Thoracic aorta (tissue), 2 donors: Measurements from ENCODE around the gene KRT73. TPM values are rescaled to one million over a fixed set of nuclear protein-coding genes. Genes with fewer than 3 reads are reported as not detected.

Source experiments
- ATAC-seq: fragments of 150-250 bp; one replicate; pipeline ENCODE4 v1.8.0; 2017; ENCODE audit warnings: low read depth; ENCODE audit not compliant: insufficient number of reproducible peaks, low FRiP score
- DNase-seq: peaks from one replicate; pipeline ENCODE4 v3.0.0-alpha.2; 2020; ENCODE audit warnings: low spot score
- H3K27ac ChIP-seq, 2 donors: fragments of 200-600 bp; sonication (generic); 1 replicate in 1 of 2; 2 replicates in 1 of 2; pipeline ENCODE4 v1.5.1; 2016; ENCODE audit warnings: mild to moderate bottlenecking in 2 of 2, moderate library complexity in 2 of 2
- H3K27me3 ChIP-seq: fragments of 200-600 bp; sonication (generic); replicated peaks from 2 replicates; pipeline ENCODE4 v1.6.0; 2016; ENCODE audit warnings: mild to moderate bottlenecking; ENCODE audit not compliant: insufficient read depth
- H3K36me3 ChIP-seq: fragments of 200-600 bp; sonication (generic); one replicate; pipeline ENCODE4 v1.5.1; 2016
- H3K4me1 ChIP-seq, 2 donors: fragments of 200-600 bp; sonication (generic); 1 replicate in 1 of 2; 2 replicates in 1 of 2; pipeline versions ENCODE4 v1.5.1 to v1.6.0; 2016; ENCODE audit warnings: low read depth in 2 of 2, mild to moderate bottlenecking in 1 of 2; ENCODE audit not compliant: control insufficient read depth in 1 of 2
- H3K4me3 ChIP-seq: fragments of 200-600 bp; sonication (generic); 2 replicates; pipeline ENCODE4 v1.5.1; 2016; ENCODE audit warnings: mild to moderate bottlenecking
- H3K9me3 ChIP-seq: fragments of 200-600 bp; sonication (generic); 2 replicates; pipeline ENCODE4 v1.5.1; 2016
- total RNA-seq, 2 donors: library from RNA; depleted of rRNA; stranded (reverse); fragments of >200 nt; gene quantifications; one replicate each; pipeline versions ENCODE4 v1.1.0 to v1.2.3, GENCODE V29; 2016
- TF ChIP-seq, protein P1 (sequence below): fragments of 200-600 bp; sonication (generic); IDR thresholded peaks from one replicate; pipeline ENCODE4 v1.5.1; 2019; ENCODE audit warnings: antibody characterized with exemption

Gene KRT73
- total RNA-seq, 2 donors from 2014 or later = not detected

DNA sequence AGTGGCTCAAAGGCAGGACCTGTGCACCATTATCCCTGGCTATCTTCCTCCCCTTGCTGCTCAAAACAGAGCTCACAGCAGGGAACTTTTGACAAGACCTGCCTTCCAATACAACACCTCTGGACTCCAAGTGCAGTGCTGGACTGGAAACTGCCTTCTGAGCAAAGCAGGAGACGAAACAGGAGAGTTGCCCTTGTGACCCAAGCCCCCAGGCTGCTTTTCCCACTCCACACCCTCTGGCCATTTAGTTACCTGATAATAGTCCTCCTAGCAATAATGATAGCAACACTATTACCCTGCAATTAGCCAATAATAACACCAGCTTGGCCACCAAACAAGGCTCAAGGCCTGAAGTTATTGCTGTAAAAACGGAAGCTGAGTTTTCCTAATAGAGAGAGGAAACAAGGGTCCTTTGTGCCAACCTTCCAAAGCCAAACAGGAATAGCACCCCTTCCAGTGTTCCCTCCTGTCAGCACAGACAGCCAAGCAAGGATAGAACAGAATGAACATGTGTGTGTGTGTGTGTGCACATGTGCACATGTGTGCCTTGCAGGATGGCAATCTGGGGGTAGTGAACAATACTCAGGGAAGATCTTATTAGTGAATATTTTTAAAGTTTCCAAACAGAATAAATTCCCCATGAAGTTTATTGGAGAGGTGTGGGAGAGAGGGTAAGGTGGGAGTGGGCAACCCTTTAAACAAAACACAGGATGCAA, 9.2 kb upstream of the KRT73 start:
- TF ChIP-seq, protein P1, sequence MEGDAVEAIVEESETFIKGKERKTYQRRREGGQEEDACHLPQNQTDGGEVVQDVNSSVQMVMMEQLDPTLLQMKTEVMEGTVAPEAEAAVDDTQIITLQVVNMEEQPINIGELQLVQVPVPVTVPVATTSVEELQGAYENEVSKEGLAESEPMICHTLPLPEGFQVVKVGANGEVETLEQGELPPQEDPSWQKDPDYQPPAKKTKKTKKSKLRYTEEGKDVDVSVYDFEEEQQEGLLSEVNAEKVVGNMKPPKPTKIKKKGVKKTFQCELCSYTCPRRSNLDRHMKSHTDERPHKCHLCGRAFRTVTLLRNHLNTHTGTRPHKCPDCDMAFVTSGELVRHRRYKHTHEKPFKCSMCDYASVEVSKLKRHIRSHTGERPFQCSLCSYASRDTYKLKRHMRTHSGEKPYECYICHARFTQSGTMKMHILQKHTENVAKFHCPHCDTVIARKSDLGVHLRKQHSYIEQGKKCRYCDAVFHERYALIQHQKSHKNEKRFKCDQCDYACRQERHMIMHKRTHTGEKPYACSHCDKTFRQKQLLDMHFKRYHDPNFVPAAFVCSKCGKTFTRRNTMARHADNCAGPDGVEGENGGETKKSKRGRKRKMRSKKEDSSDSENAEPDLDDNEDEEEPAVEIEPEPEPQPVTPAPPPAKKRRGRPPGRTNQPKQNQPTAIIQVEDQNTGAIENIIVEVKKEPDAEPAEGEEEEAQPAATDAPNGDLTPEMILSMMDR = no peak
- H3K36me3 ChIP-seq = no peaks in the 10 kb centered on the region
- DNase-seq (no peak), ATAC-seq (no peak)
- no peaks in the 10 kb centered on the region for H3K4me1 ChIP-seq
- no peak overlapping the region for H3K27ac ChIP-seq
- no peak overlapping the region for H3K4me3 ChIP-seq
- H3K9me3 ChIP-seq = no peaks in the 10 kb centered on the region
- H3K27me3 ChIP-seq = no peaks in the 10 kb centered on the region

DNA sequence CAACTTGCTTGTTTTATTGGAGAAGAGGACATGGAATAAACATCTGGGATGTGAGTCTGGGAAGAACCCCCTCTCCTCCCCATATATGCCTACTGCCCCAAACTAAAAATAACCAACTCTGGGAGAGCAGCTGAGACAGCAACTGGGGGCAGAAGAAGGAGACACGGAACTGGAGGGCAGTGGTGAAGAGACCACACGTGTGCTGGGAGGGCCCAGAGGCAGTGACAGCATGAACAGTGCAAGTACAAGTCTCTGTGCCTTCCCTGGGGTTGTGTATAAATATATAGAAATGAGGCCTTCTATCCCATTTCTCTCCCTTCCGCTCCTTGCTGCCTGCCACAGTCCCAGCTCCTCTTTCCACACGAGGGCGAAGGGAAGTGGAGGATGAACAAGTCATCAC, 4.0 kb upstream of the KRT73 start:
- ATAC-seq = no peak
- DNase-seq = no peak
- TF ChIP-seq, protein P1 = no peak
- no peaks in the 10 kb centered on the region for H3K4me1 ChIP-seq
- no peak overlapping the region for H3K27ac ChIP-seq
- no peaks in the 10 kb centered on the region for H3K9me3 ChIP-seq
- H3K27me3 ChIP-seq = no peaks in the 10 kb centered on the region
- no peaks in the 10 kb centered on the region for H3K36me3 ChIP-seq
- no peak overlapping the region for H3K4me3 ChIP-seq

DNA sequence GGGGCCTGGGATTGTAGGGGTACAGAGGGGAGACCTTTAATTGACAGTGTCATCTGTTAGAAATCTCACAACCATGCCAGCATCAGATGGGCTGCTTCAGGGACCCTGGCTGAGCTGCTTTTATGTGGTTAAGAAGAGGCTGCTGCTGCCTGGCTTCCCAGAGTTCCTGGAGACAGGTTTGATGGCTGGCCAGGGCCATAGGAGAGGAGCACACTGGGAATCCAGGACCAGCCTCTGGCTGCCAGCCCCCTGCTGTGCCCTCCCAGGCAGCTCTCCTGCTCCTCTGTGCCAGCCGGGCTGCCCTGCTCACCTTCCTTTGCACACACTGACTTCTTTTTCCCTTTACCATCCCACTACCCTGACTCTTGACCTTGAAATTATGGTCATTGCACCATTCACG, 507 bp upstream of the KRT73 start:
- no peaks in the 10 kb centered on the region for H3K9me3 ChIP-seq
- ATAC-seq (no peak), DNase-seq (no peak)
- H3K36me3 ChIP-seq = no peaks in the 10 kb centered on the region
- TF ChIP-seq, protein P1 = no peak
- no peaks in the 10 kb centered on the region for H3K4me1 ChIP-seq
- H3K27ac ChIP-seq = no peak overlapping the region
- no peaks in the 10 kb centered on the region for H3K27me3 ChIP-seq
- H3K4me3 ChIP-seq = no peak overlapping the region

DNA sequence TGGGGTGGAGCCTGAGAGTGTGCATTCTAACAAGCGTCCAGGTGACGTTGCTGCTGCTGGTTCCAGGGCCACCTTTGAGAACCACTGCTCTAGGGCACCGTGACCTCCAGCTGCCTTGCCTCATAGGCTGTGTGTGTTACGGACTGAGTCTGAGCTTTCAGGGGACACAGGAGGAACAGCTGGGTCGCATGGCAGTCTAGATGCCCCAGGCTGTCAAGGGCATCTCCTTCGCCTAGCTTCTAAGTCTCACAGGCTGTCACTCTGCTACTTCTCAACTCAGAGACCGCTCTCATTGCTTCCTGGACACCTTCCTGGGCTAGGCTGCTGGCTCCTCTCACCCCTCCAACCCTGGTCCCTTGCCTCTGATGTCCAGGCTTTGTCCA, 965 bp downstream of the KRT73 start:
- Histone ChIP-seq H3K36me3 (no peaks in the 10 kb centered on the region), H3K4me3 (no peak overlapping the region), H3K27ac (no peak overlapping the region), H3K27me3 (no peaks in the 10 kb centered on the region), H3K4me1 (no peaks in the 10 kb centered on the region), H3K9me3 (no peaks in the 10 kb centered on the region)
- TF ChIP-seq, protein P1 = no peak
- DNase-seq (no peak), ATAC-seq (no peak)

DNA sequence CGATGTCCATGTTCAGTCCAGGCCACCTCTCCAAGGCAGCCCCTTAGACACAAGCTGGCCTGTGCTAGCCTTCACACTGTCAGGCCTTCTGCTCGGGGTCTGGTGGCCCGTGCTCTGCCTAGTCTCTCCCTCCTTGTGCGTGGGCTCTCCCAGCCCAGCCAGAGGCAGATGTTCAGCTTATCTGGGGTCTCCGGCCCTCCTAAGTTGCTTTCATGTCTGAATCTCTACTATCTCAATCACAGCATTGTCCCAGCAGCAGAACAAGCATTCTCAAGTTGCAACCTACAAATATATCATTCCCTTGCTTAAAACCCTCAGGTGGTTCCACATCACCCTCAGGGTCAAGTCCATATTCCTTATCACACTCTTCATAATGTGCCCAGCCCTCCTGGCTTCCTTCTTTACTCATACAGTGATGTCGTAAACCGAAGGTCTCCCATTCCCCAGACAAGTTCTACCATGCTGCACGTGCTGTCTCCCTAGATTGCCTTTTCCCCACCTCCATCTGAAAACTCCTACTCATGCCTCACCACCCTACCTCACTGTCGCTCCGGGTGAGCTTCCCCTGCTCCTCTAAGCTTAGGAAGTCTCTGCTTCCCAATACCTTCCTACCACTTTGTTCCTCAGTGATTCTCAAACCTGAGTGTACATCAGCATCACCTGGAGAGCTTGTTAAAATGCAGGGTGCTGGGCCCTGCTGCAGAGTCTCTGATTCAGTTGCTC, 1.5 kb downstream of the KRT73 start:
- no peak overlapping the region for H3K27ac ChIP-seq
- no peaks in the 10 kb centered on the region for H3K4me1 ChIP-seq
- H3K4me3 ChIP-seq = no peak overlapping the region
- H3K36me3 ChIP-seq = no peaks in the 10 kb centered on the region
- no peaks in the 10 kb centered on the region for H3K27me3 ChIP-seq
- H3K9me3 ChIP-seq = no peaks in the 10 kb centered on the region
- DNase-seq (no peak), ATAC-seq (no peak)
- TF ChIP-seq, protein P1 = no peak
